ENCODE data around the gene CAD. TPM values are rescaled to one million over a fixed set of nuclear protein-coding genes. Genes with fewer than 3 reads are reported as not detected.

CAD gene
- total RNA-seq (2021) = 41.5 and 70.8 TPM in 2 replicates
- percentile 68 among the genes with signal in this experiment for Bru-seq, nascent RNA
- percentile 69 among the genes with signal in this experiment for BruChase-seq, experiment 1, labeled RNA remaining after a 2-hour chase
- percentile 79 among the genes with signal in this experiment for BruChase-seq, experiment 2, labeled RNA remaining after a 6-hour chase
- long read RNA-seq, full-length matches to known transcripts = 7 of 31 reads
- long read RNA-seq, partial matches to known transcripts = 11 of 31 reads
- long read RNA-seq, other reads (novel, unspliced or antisense) = 13 of 31 reads

GRCh38 chr2:27217173-27218121, at the start of gene CAD:
CAD (plus strand) TSS chr2:27217369; CDS start chr2:27217552, 183 bp downstream.
- Histone ChIP-seq H2AFZ (peak within 1 kb of the TSS; percentile 87), H3K27me3 (ENCODE audit: insufficient read depth, low read depth) (no peaks in the 10 kb centered on the region), H3K79me2 (ENCODE audit: low read depth) (peaks cover 40% of the 10 kb centered on the region), H3K4me1 (replicated peaks; ENCODE audit: insufficient read depth) (peaks cover 25% of the 10 kb centered on the region), H3K27ac (peak within 1 kb of the TSS; percentile 44), H3K4me3 (peak within 1 kb of the TSS; percentile 76), H3K4me2 (peak within 1 kb of the TSS; percentile 93), H3K9me3 (ENCODE audit: insufficient read depth, low read depth) (no peaks in the 10 kb centered on the region), H3F3A (ENCODE audit: insufficient read depth, low read depth) (peaks cover 25% of the 10 kb centered on the region), H3K36me3 (ENCODE audit: low read depth) (peaks cover 16% of the 10 kb centered on the region), H4K20me1 (ENCODE audit: insufficient read depth) (no peaks in the 10 kb centered on the region), H3K9me2 (ENCODE audit: insufficient read depth) (no peaks in the 10 kb centered on the region)
- intact Hi-C loops (cut with micrococcal nuclease; ENCODE audit: unreplicated experiment) = loop anchor here (10.0 kb wide), 2 partner anchors 83 to 107 kb away; partner anchors contain the start of genes MPV17, PREB and PRR30
- TF ChIP-seq EZH2 (IDR thresholded peaks at IDR 0.05; ENCODE audit: low read depth) (no peak), CTCF (conservative IDR thresholded peaks at IDR 0.05) (no peak; the same call in 1 of the 2 replicates)
- BruUV-seq (replicated peaks) = TSS peak; percentile 0
- POLR2A ChIA-PET (ENCODE audit: unreplicated experiment) = interaction anchor here (0.7 kb wide), 1 partner anchor 89 kb away, joined by 6 read pairs; no protein-coding TSS in a partner anchor
- peak; percentile 71 to 78 for DNase-seq
- CTCF ChIA-PET = no interaction called here

GRCh38 chr2:27170581-27171337, 46.4 kb upstream of the CAD start:
- Histone ChIP-seq H3K4me1 (replicated peaks; ENCODE audit: insufficient read depth) (no peaks in the 10 kb centered on the region), H3K79me2 (ENCODE audit: low read depth) (no peaks in the 10 kb centered on the region), H3K4me3 (no peak overlapping the region), H3K9me2 (ENCODE audit: insufficient read depth) (no peaks in the 10 kb centered on the region), H2AFZ (no peak overlapping the region), H3F3A (ENCODE audit: insufficient read depth, low read depth) (no peaks in the 10 kb centered on the region), H4K20me1 (ENCODE audit: insufficient read depth) (no peaks in the 10 kb centered on the region), H3K4me2 (no peak overlapping the region), H3K36me3 (ENCODE audit: low read depth) (no peaks in the 10 kb centered on the region), H3K27me3 (ENCODE audit: insufficient read depth, low read depth) (peaks cover 17% of the 10 kb centered on the region; the same call in 1 of the 2 replicates), H3K27ac (no peak overlapping the region), H3K9me3 (ENCODE audit: insufficient read depth, low read depth) (no peaks in the 10 kb centered on the region)
- intact Hi-C loops (cut with micrococcal nuclease; ENCODE audit: unreplicated experiment) = no loop called here
- POLR2A ChIA-PET (ENCODE audit: unreplicated experiment) = interaction anchor here (0.5 kb wide), 1 partner anchor 123 kb away, joined by 22 read pairs; no protein-coding TSS in a partner anchor
- BruUV-seq (replicated peaks) = no TSS peak
- CTCF ChIA-PET = interaction anchor here (0.6 to 0.7 kb wide), 3 partner anchors 37 to 132 kb away, joined by 3 to 18 read pairs (median 9); no protein-coding TSS in a partner anchor
- DNase-seq = no peak
- no peak for TF ChIP-seq EZH2 (IDR thresholded peaks at IDR 0.05; ENCODE audit: low read depth)
- TF ChIP-seq CTCF (conservative IDR thresholded peaks at IDR 0.05) = no peak
